K562 (cell line): ENCODE data around the gene SH3BGRL3. TPM values are rescaled to one million over a fixed set of nuclear protein-coding genes. Genes with fewer than 3 reads are reported as not detected.

Experiments
- CLOCK ChIP-seq: fragments of 250-450 bp; sonication (Bioruptor Pico); IDR thresholded peaks from 2 replicates; pipeline ENCODE4 v1.4.0; 2020; ENCODE audit warnings: mild to moderate bottlenecking, moderate library complexity, borderline replicate concordance
- CREB3 ChIP-seq: fragments of 450-650 bp; conservative IDR thresholded peaks from 2 replicates; pipeline ENCODE4 v1.6.1; 2016; ENCODE audit warnings: missing genetic modification characterization, low read depth, mild to moderate bottlenecking, missing compliant biosample characterization, moderate library complexity
- DACH1 ChIP-seq: fragments of 450-650 bp; IDR thresholded peaks from 2 replicates; pipeline ENCODE4 v1.6.1; 2018; ENCODE audit not compliant: partially characterized antibody
- DEAF1 ChIP-seq: fragments of 450-650 bp; formaldehyde crosslinking; IDR thresholded peaks from 2 replicates; pipeline ENCODE4 v1.4.0; 2020; ENCODE audit warnings: mild to moderate bottlenecking, moderate library complexity
- FOXP1 ChIP-seq: sonication (generic); formaldehyde crosslinking; IDR thresholded peaks from 2 replicates; pipeline ENCODE4 v1.8.0; 2022; ENCODE audit warnings: mild to moderate bottlenecking, missing genetic modification reagents
- HIVEP1 ChIP-seq: fragments of 250-450 bp; sonication (Bioruptor Pico); IDR thresholded peaks from 2 replicates; pipeline ENCODE4 v1.4.0; 2020; ENCODE audit warnings: mild to moderate bottlenecking
- HMG20B ChIP-seq: fragments of 250-450 bp; sonication (Bioruptor Pico); IDR thresholded peaks from 2 replicates; pipeline ENCODE4 v1.5.0; 2021; ENCODE audit warnings: mild to moderate bottlenecking
- MYC ChIP-seq, 2 experiments: fragments of 250-450 bp in 1 of 2; sonication (Bioruptor Pico) in 1 of 2; IDR thresholded peaks; 2 replicates each; pipeline versions ENCODE4 v1.5.1 to v1.6.1; 2012 to 2021; ENCODE audit warnings: low read depth in 2 of 2, borderline replicate concordance in 1 of 2, improper control_type of control experiment in 1 of 2, low read length in 1 of 2, mild to moderate bottlenecking in 1 of 2, moderate library complexity in 1 of 2
- NFRKB ChIP-seq: fragments of 450-650 bp; IDR thresholded peaks from 2 replicates; pipeline ENCODE4 v1.6.1; 2016; ENCODE audit warnings: low read depth
- PTBP1 ChIP-seq: fragments of 200-400 bp; formaldehyde crosslinking; IDR thresholded peaks from 2 replicates; pipeline ENCODE4 v1.6.1; 2017; ENCODE audit warnings: low read depth, low read length
- RB1 ChIP-seq: fragments of 450-650 bp; IDR thresholded peaks from 2 replicates; pipeline ENCODE4 v1.6.1; 2017; ENCODE audit warnings: low read depth, mild to moderate bottlenecking
- SNIP1 ChIP-seq: fragments of 450-650 bp; IDR thresholded peaks from 2 replicates; pipeline ENCODE4 v1.7.1; 2017; ENCODE audit warnings: low read depth, mild to moderate bottlenecking
- SRF ChIP-seq, 2 experiments: fragments of 250-450, 450-650 bp in 1 of 2; sonication (Bioruptor Pico) in 1 of 2; sonication (generic) in 1 of 2; formaldehyde crosslinking; IDR thresholded peaks; 2 replicates each; pipeline versions ENCODE4 v1.5.0 to v1.5.1; 2020 to 2022; ENCODE audit warnings: mild to moderate bottlenecking in 1 of 2, missing genetic modification reagents in 1 of 2
- U2AF2 ChIP-seq: fragments of 200-400 bp; formaldehyde crosslinking; optimal IDR thresholded peaks from 2 replicates; pipeline ENCODE3; 2017; ENCODE audit warnings: low read depth, mild to moderate bottlenecking, low read length
- YBX1 ChIP-seq: fragments of 450-650 bp; IDR thresholded peaks from 2 replicates; pipeline ENCODE4 v1.7.1; 2016; ENCODE audit warnings: mild to moderate bottlenecking
- ZBTB43 ChIP-seq: sonication (generic); formaldehyde crosslinking; IDR thresholded peaks from 2 replicates; pipeline ENCODE4 v1.8.0; 2023; ENCODE audit warnings: mild to moderate bottlenecking, missing genetic modification reagents
- ZNF263 ChIP-seq: sonication (generic); formaldehyde crosslinking; IDR thresholded peaks from 2 replicates; pipeline ENCODE4 v1.8.0; 2022; ENCODE audit warnings: mild to moderate bottlenecking, missing genetic modification reagents, borderline replicate concordance
- ZNF445 ChIP-seq: fragments of 250-450 bp; sonication (Bioruptor Pico); IDR thresholded peaks from 2 replicates; pipeline ENCODE4 v1.4.0; 2020; ENCODE audit warnings: low read depth, mild to moderate bottlenecking, moderate library complexity
- ZNF507 ChIP-seq: conservative IDR thresholded peaks from 2 replicates; pipeline ENCODE4 v1.6.1; 2017; ENCODE audit warnings: missing genetic modification characterization, missing compliant biosample characterization
- polyA plus RNA-seq, 8 experiments: library from polyadenylated mRNA; depleted of rRNA in 4 of 8; stranded (reverse) in 5 of 8; unstranded in 3 of 8; fragments of >200 nt; fragmentation: Nextera tagmentation in 2 of 8; fragmentation: Illumina TruSeq in 1 of 8; extraction: Ambion mirVana in 2 of 8; extraction: Trizol in 1 of 8; gene quantifications; 2 replicates each; pipeline versions ENCODE4 v1.2.1 to v1.2.3, GENCODE V29; 2011 to 2014; ENCODE audit warnings: inconsistent platforms in 1 of 8, missing spikeins in 1 of 8
- total RNA-seq, 7 experiments: library from RNA; depleted of rRNA in 6 of 7; stranded (reverse); fragments of >200 nt in 6 of 7; fragmentation: Illumina TruSeq in 2 of 7; extraction: Trizol in 2 of 7; gene quantifications; 2 replicates each; pipeline versions ENCODE4 v1.2.1 to v1.2.3, GENCODE V29; 2011 to 2021; ENCODE audit warnings: low replicate concordance in 1 of 7

SH3BGRL3 gene
- total and polyA plus RNA-seq, 9 of the 15 experiments (the other 6 are each of a cell fraction or from before 2014, with no cell fraction given), result 30.3 to 140 (median 54.2) TPM

- TF ChIP-seq FOXP1 (CRISPR knock-in tag) (peak; percentile 96), ZBTB43 (CRISPR knock-in tag) (no peak; the same call in 1 of the 2 replicates), CLOCK (no peak), HMG20B (0 out of 2 replicates have a peak, but pooled peaks have one; percentile 63), DEAF1 (no peak), SRF (CRISPR knock-in tag; IDR thresholded peaks at IDR 0.05) (peak in 1 of 2 experiments; percentile 72; a peak in 1 of 4 replicates), DACH1 (no peak), ZNF507 (tag) (no peak), ZNF263 (CRISPR knock-in tag) (peak; percentile 47; the same call in 1 of the 2 replicates), PTBP1 (peak; percentile 63), U2AF2 (no peak), MYC (IDR thresholded peaks at IDR 0.05; ENCODE audit: low read depth, low read length) (peak; percentile 64; the same call in 1 of the 2 replicates), MYC (CRISPR knock-in tag; IDR thresholded peaks at IDR 0.05; ENCODE audit: borderline replicate concordance, low read depth) (peak; percentile 32; the same call in 1 of the 2 replicates), YBX1 (no peak), CREB3 (tag) (0 out of 2 replicates have a peak, but pooled peaks have one; percentile 15), NFRKB (0 out of 2 replicates have a peak, but pooled peaks have one; percentile 16), ZNF445 (CRISPR knock-in tag) (no peak), HIVEP1 (CRISPR knock-in tag) (no peak), RB1 (peak; percentile 79; the same call in 1 of the 2 replicates), SNIP1 (no peak)
Observed at GRCh38 chr1:26279456-26280332, at the start of gene SH3BGRL3 (continued).
